WTC11 (cell line): ENCODE data around the gene MISFA. TPM values are rescaled to one million over a fixed set of nuclear protein-coding genes. Genes with fewer than 3 reads are reported as not detected.

ENCODE experiments used
- ATAC-seq: fragments of 200-7000 bp; cut with Tn5 transposase; 2 replicates; pipeline ENCODE4 v1.10.0; 2021; ENCODE audit warnings: mild to moderate bottlenecking, moderate library complexity
- CTCF ChIA-PET: fragments of 300-600 bp; sonication (Branson Sonifier 250); formaldehyde crosslinking; loops from one replicate; lab custom pipeline; 2021; ENCODE audit warnings: antibody characterized with exemption; lab: Charles Lee
- POLR2A ChIA-PET: fragments of 350-600 bp; sonication (Branson Sonifier 250); formaldehyde crosslinking; loops from one replicate; lab custom pipeline; 2021; ENCODE audit warnings: antibody characterized with exemption; lab: Charles Lee
- DNase-seq: peaks from one replicate; pipeline ENCODE4 v3.0.0; 2021; ENCODE audit warnings: low spot score
- H3K27ac Mint-ChIP-seq: 2 replicates; pipeline ENCODE4 v1.8.0; 2021; ENCODE audit warnings: mixed read lengths
- H3K27me3 Mint-ChIP-seq: 2 replicates; pipeline ENCODE4 v1.8.0; 2021; ENCODE audit warnings: low read depth, mild to moderate bottlenecking, moderate library complexity, mixed read lengths
- H3K36me3 Mint-ChIP-seq: 2 replicates; pipeline ENCODE4 v1.8.0; 2021; ENCODE audit warnings: mixed read lengths
- H3K4me1 Mint-ChIP-seq: 2 replicates; pipeline ENCODE4 v1.8.0; 2022; ENCODE audit warnings: mixed read lengths
- H3K4me3 Mint-ChIP-seq: 2 replicates; pipeline ENCODE4 v1.8.0; 2021; ENCODE audit warnings: mild to moderate bottlenecking, moderate library complexity, mixed read lengths
- H3K9me3 Mint-ChIP-seq: 2 replicates; pipeline ENCODE4 v1.8.0; 2021; ENCODE audit warnings: mixed read lengths
- CBFB ChIP-seq: sonication (generic); formaldehyde crosslinking; IDR thresholded peaks from 2 replicates; pipeline ENCODE4 v1.8.1; 2022; ENCODE audit warnings: mild to moderate bottlenecking, low read depth, missing genetic modification reagents
- E2F5 ChIP-seq: sonication (generic); formaldehyde crosslinking; IDR thresholded peaks from 2 replicates; pipeline ENCODE4 v1.8.1; 2022; ENCODE audit warnings: mild to moderate bottlenecking, moderate library complexity, missing genetic modification reagents
- EMX1 ChIP-seq: fragments of 250-450 bp; sonication (Bioruptor Pico); IDR thresholded peaks from 2 replicates; pipeline ENCODE4 v1.8.0; 2021; ENCODE audit warnings: mild to moderate bottlenecking
- ETV6 ChIP-seq: sonication (generic); formaldehyde crosslinking; IDR thresholded peaks from 2 replicates; pipeline ENCODE4 v1.8.1; 2022; ENCODE audit warnings: mild to moderate bottlenecking, missing genetic modification reagents
- FOXK1 ChIP-seq: sonication (generic); formaldehyde crosslinking; IDR thresholded peaks from 2 replicates; pipeline ENCODE4 v1.8.0; 2022; ENCODE audit warnings: mild to moderate bottlenecking, moderate library complexity, missing genetic modification reagents
- FOXP4 ChIP-seq: sonication (generic); formaldehyde crosslinking; IDR thresholded peaks from 2 replicates; pipeline ENCODE4 v1.8.0; 2022; ENCODE audit warnings: mild to moderate bottlenecking, missing genetic modification reagents
- HMGA2 ChIP-seq: fragments of 250-450 bp; sonication (Bioruptor Pico); IDR thresholded peaks from 2 replicates; pipeline ENCODE4 v1.4.0; 2021; ENCODE audit warnings: mild to moderate bottlenecking, moderate library complexity
- IRF2 ChIP-seq: sonication (generic); formaldehyde crosslinking; IDR thresholded peaks from 2 replicates; pipeline ENCODE4 v1.8.0; 2022; ENCODE audit warnings: low read depth, missing genetic modification reagents, borderline replicate concordance
- JAZF1 ChIP-seq: fragments of 250-450 bp; sonication (Bioruptor Pico); IDR thresholded peaks from 2 replicates; pipeline ENCODE4 v1.9.0; 2021; ENCODE audit warnings: moderate library complexity, mild to moderate bottlenecking, inconsistent platforms
- MYBL2 ChIP-seq: sonication (generic); formaldehyde crosslinking; IDR thresholded peaks from 2 replicates; pipeline ENCODE4 v1.8.1; 2023; ENCODE audit warnings: mild to moderate bottlenecking, moderate library complexity, missing genetic modification reagents
- OVOL2 ChIP-seq: fragments of 250-450 bp; sonication (Bioruptor Pico); IDR thresholded peaks from 2 replicates; pipeline ENCODE4 v1.9.0; 2021; ENCODE audit warnings: mild to moderate bottlenecking, borderline replicate concordance
- PRDM15 ChIP-seq: sonication (generic); formaldehyde crosslinking; IDR thresholded peaks from 2 replicates; pipeline ENCODE4 v1.8.0; 2022; ENCODE audit warnings: missing genetic modification reagents
- SP1 ChIP-seq: sonication (generic); formaldehyde crosslinking; conservative IDR thresholded peaks from 2 replicates; pipeline ENCODE4 v1.8.1; 2022; ENCODE audit warnings: missing genetic modification reagents
- TCF7 ChIP-seq: sonication (generic); formaldehyde crosslinking; IDR thresholded peaks from 2 replicates; pipeline ENCODE4 v1.8.0; 2022; ENCODE audit warnings: mild to moderate bottlenecking, low read depth, missing genetic modification reagents, moderate library complexity
- USF1 ChIP-seq: sonication (generic); formaldehyde crosslinking; IDR thresholded peaks from 2 replicates; pipeline ENCODE4 v1.8.0; 2022; ENCODE audit warnings: mild to moderate bottlenecking, missing genetic modification reagents
- ZNF281 ChIP-seq: sonication (generic); formaldehyde crosslinking; IDR thresholded peaks from 2 replicates; pipeline ENCODE4 v1.8.0; 2023; ENCODE audit warnings: mild to moderate bottlenecking, missing genetic modification reagents
- ZNF532 ChIP-seq: fragments of 250-450 bp; sonication (Bioruptor Pico); IDR thresholded peaks from 2 replicates; pipeline ENCODE4 v1.9.0; 2021; ENCODE audit warnings: mild to moderate bottlenecking, borderline replicate concordance
- ZSCAN18 ChIP-seq: fragments of 250-450 bp; sonication (Bioruptor Pico); IDR thresholded peaks from 2 replicates; pipeline ENCODE4 v2.1.2; 2022; ENCODE audit warnings: mild to moderate bottlenecking, moderate library complexity
- total RNA-seq: library from RNA; stranded (reverse); gene quantifications from 3 replicates; pipeline ENCODE4 v1.2.3, GENCODE V29; 2021

Gene MISFA
- total RNA-seq, 1 experiment from 2014 or later, result 3.2 TPM

- no peak for TF ChIP-seq FOXP4 (CRISPR knock-in tag)
These were observed 15.1 kb downstream of the MISFA start (continued) for GRCh38 chr11:18614667-18615066.

GRCh38 chr11:18615628-18616392, 16.2 kb downstream of the MISFA start:
- no peaks in the 10 kb centered on the region for H3K9me3 Mint-ChIP-seq
- H3K27me3 Mint-ChIP-seq, result no peaks in the 10 kb centered on the region
- H3K4me3 Mint-ChIP-seq, result no peak overlapping the region
- peaks cover 27% of the 10 kb centered on the region for H3K36me3 Mint-ChIP-seq
- ChIA-PET POLR2A (no interaction called here), CTCF (interaction anchor here (0.6 kb wide), 1 partner anchor 1404 kb away, joined by 3 read pairs; no protein-coding TSS in a partner anchor)
- no peak overlapping the region for H3K27ac Mint-ChIP-seq
- no peaks in the 10 kb centered on the region for H3K4me1 Mint-ChIP-seq
- DNase-seq (no peak), ATAC-seq (no peak)
- TF ChIP-seq JAZF1 (CRISPR knock-in tag), result no peak
- TF ChIP-seq EMX1 (CRISPR knock-in tag), result no peak
- no peak for TF ChIP-seq ZSCAN18
- no peak for TF ChIP-seq IRF2 (CRISPR knock-in tag)
- TF ChIP-seq FOXK1 (CRISPR knock-in tag), result no peak
- TF ChIP-seq ZNF532, result no peak
- TF ChIP-seq E2F5, result no peak
- TF ChIP-seq CBFB (CRISPR knock-in tag), result no peak
- no peak for TF ChIP-seq USF1 (CRISPR knock-in tag)
- no peak for TF ChIP-seq ETV6 (CRISPR knock-in tag)
- no peak for TF ChIP-seq HMGA2
- no peak for TF ChIP-seq TCF7 (CRISPR knock-in tag)
- TF ChIP-seq MYBL2 (CRISPR knock-in tag), result no peak
- no peak for TF ChIP-seq PRDM15 (CRISPR knock-in tag)
- no peak for TF ChIP-seq SP1 (CRISPR knock-in tag)
- no peak for TF ChIP-seq ZNF281 (CRISPR knock-in tag)
- no peak for TF ChIP-seq OVOL2
- TF ChIP-seq, all 79 proteins: peak for 0
